ENCODE data around the gene DNAJC18. TPM values are rescaled to one million over a fixed set of nuclear protein-coding genes. Genes with fewer than 3 reads are reported as not detected.

The DNAJC18 gene
- total and polyA plus RNA-seq, 4 donors, result 0.66 to 1.8 (median 0.83) TPM

DNA sequence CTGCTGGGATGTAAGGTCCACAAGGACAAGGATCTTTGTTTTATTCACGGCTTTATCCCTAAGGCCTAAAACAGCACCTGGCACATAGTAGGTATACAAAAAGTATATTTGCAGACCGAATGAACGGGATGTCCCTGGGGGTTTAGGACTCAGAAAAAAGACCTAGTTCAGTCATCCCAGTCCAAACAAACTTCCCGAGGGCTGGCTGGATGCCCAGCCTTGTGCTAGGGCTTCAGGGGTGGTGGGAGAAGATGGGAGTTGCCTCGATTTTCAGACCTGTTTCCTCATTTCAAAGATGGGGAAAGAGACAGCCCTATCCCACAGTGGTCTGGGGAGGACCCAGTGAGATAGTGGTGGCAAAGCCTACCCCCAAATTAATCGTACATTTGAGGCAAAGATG lies 41.4 kb downstream of the DNAJC18 start:
- Histone ChIP-seq H3K9ac (ENCODE audit: low read depth in 1 of 2, low read length in 2 of 2) (no peak overlapping the region), H3K27me3 (ENCODE audit: control insufficient read depth in 4 of 4, insufficient read depth in 4 of 4, low read length in 3 of 4) (peaks cover 0 to 3% (median 0%) of the 10 kb centered on the region in 4 donors), H3K36me3 (ENCODE audit: control insufficient read depth in 4 of 4, insufficient read depth in 3 of 4, low read depth in 1 of 4, low read length in 3 of 4) (peaks cover 0 to 1% (median 0%) of the 10 kb centered on the region in 4 donors), H3K4me3 (ENCODE audit: low read depth in 1 of 3, low read length in 3 of 3) (no peak overlapping the region), H3K4me1 (ENCODE audit: control insufficient read depth in 4 of 4, insufficient read depth in 4 of 4, low read length in 3 of 4) (peaks cover 9 to 16% (median 13%) of the 10 kb centered on the region in 4 donors), H3K9me3 (ENCODE audit: control insufficient read depth in 4 of 4, low read length in 3 of 4) (no peaks in the 10 kb centered on the region), H3K27ac (ENCODE audit: low read depth in 1 of 2, low read length in 2 of 2) (no peak overlapping the region)
- TF ChIP-seq FOXA1 (IDR thresholded peaks at IDR 0.05), result no peak
- TF ChIP-seq, protein P1, sequence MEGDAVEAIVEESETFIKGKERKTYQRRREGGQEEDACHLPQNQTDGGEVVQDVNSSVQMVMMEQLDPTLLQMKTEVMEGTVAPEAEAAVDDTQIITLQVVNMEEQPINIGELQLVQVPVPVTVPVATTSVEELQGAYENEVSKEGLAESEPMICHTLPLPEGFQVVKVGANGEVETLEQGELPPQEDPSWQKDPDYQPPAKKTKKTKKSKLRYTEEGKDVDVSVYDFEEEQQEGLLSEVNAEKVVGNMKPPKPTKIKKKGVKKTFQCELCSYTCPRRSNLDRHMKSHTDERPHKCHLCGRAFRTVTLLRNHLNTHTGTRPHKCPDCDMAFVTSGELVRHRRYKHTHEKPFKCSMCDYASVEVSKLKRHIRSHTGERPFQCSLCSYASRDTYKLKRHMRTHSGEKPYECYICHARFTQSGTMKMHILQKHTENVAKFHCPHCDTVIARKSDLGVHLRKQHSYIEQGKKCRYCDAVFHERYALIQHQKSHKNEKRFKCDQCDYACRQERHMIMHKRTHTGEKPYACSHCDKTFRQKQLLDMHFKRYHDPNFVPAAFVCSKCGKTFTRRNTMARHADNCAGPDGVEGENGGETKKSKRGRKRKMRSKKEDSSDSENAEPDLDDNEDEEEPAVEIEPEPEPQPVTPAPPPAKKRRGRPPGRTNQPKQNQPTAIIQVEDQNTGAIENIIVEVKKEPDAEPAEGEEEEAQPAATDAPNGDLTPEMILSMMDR (IDR thresholded peaks at IDR 0.05; ENCODE audit: low read depth, low read length, missing input control), result no peak
- 41% methylated on average over 6 of the region's 6 CpGs for WGBS
- DNase-seq (ENCODE audit: low spot score), result no peak

DNA sequence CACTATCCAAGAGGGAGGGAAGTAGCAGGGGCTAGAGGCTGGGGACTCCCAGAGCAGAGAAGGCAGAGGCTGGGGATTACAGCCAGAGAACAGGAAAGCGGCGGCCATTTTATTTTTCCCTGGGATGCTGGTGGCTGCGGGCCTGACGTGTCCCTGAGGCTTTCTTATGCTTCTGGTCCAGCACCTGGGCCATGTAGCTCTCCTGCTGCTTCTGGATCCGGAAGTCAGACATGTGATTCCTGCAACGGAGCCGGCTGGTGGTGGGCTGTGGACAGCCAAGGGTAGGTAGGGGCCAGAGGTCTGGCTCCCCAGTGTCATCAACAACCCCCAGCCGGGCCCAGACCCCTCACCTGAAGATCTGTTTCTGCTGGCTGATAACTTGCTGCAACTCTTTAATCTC lies 42.6 kb downstream of the DNAJC18 start:
- H3K36me3 ChIP-seq (ENCODE audit: control insufficient read depth in 4 of 4, insufficient read depth in 3 of 4, low read depth in 1 of 4, low read length in 3 of 4), result peaks cover 0 to 1% (median 0%) of the 10 kb centered on the region in 4 donors
- no peak overlapping the region for H3K27ac ChIP-seq (ENCODE audit: low read depth in 1 of 2, low read length in 2 of 2)
- H3K4me3 ChIP-seq (ENCODE audit: low read depth in 1 of 3, low read length in 3 of 3), result no peak overlapping the region
- no peaks in the 10 kb centered on the region for H3K9me3 ChIP-seq (ENCODE audit: control insufficient read depth in 4 of 4, low read length in 3 of 4)
- TF ChIP-seq EGR1 (IDR thresholded peaks at IDR 0.05; ENCODE audit: low read depth in 2 of 2) (no peak), RAD21 (IDR thresholded peaks at IDR 0.05) (no peak), FOXA2 (IDR thresholded peaks at IDR 0.05) (no peak), RXRA (IDR thresholded peaks at IDR 0.05) (no peak), HNF4A (conservative IDR thresholded peaks at IDR 0.05) (no peak), TAF1 (conservative IDR thresholded peaks at IDR 0.05) (no peak), FOXA1 (IDR thresholded peaks at IDR 0.05) (no peak), YY1 (IDR thresholded peaks at IDR 0.05) (no peak), GABPA (IDR thresholded peaks at IDR 0.05 in 1 of 2, conservative IDR thresholded peaks at IDR 0.05 in 1 of 2) (no peak), JUND (IDR thresholded peaks at IDR 0.05) (no peak), NR2F2 (IDR thresholded peaks at IDR 0.05) (no peak)
- TF ChIP-seq, protein P2, sequence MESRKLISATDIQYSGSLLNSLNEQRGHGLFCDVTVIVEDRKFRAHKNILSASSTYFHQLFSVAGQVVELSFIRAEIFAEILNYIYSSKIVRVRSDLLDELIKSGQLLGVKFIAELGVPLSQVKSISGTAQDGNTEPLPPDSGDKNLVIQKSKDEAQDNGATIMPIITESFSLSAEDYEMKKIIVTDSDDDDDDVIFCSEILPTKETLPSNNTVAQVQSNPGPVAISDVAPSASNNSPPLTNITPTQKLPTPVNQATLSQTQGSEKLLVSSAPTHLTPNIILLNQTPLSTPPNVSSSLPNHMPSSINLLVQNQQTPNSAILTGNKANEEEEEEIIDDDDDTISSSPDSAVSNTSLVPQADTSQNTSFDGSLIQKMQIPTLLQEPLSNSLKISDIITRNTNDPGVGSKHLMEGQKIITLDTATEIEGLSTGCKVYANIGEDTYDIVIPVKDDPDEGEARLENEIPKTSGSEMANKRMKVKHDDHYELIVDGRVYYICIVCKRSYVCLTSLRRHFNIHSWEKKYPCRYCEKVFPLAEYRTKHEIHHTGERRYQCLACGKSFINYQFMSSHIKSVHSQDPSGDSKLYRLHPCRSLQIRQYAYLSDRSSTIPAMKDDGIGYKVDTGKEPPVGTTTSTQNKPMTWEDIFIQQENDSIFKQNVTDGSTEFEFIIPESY (IDR thresholded peaks at IDR 0.05), result no peak
- TF ChIP-seq, protein P1 (IDR thresholded peaks at IDR 0.05; ENCODE audit: low read depth, low read length, missing input control), result no peak
- TF ChIP-seq, protein P3, sequence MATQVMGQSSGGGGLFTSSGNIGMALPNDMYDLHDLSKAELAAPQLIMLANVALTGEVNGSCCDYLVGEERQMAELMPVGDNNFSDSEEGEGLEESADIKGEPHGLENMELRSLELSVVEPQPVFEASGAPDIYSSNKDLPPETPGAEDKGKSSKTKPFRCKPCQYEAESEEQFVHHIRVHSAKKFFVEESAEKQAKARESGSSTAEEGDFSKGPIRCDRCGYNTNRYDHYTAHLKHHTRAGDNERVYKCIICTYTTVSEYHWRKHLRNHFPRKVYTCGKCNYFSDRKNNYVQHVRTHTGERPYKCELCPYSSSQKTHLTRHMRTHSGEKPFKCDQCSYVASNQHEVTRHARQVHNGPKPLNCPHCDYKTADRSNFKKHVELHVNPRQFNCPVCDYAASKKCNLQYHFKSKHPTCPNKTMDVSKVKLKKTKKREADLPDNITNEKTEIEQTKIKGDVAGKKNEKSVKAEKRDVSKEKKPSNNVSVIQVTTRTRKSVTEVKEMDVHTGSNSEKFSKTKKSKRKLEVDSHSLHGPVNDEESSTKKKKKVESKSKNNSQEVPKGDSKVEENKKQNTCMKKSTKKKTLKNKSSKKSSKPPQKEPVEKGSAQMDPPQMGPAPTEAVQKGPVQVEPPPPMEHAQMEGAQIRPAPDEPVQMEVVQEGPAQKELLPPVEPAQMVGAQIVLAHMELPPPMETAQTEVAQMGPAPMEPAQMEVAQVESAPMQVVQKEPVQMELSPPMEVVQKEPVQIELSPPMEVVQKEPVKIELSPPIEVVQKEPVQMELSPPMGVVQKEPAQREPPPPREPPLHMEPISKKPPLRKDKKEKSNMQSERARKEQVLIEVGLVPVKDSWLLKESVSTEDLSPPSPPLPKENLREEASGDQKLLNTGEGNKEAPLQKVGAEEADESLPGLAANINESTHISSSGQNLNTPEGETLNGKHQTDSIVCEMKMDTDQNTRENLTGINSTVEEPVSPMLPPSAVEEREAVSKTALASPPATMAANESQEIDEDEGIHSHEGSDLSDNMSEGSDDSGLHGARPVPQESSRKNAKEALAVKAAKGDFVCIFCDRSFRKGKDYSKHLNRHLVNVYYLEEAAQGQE (IDR thresholded peaks at IDR 0.05), result no peak
- no peak for DNase-seq (ENCODE audit: low spot score)
- no peak overlapping the region for H3K9ac ChIP-seq (ENCODE audit: low read depth in 1 of 2, low read length in 2 of 2)
- WGBS, result 98% methylated on average over 8 of the region's 8 CpGs
- peaks cover 9 to 19% (median 17%) of the 10 kb centered on the region in 4 donors for H3K4me1 ChIP-seq (ENCODE audit: control insufficient read depth in 4 of 4, insufficient read depth in 4 of 4, low read length in 3 of 4)
- peaks cover 0 to 3% (median 0%) of the 10 kb centered on the region in 4 donors for H3K27me3 ChIP-seq (ENCODE audit: control insufficient read depth in 4 of 4, insufficient read depth in 4 of 4, low read length in 3 of 4)

All from liver (tissue), 9 donors.